ENCODE measurements around the gene FAF1.

The FAF1 gene

DNA sequence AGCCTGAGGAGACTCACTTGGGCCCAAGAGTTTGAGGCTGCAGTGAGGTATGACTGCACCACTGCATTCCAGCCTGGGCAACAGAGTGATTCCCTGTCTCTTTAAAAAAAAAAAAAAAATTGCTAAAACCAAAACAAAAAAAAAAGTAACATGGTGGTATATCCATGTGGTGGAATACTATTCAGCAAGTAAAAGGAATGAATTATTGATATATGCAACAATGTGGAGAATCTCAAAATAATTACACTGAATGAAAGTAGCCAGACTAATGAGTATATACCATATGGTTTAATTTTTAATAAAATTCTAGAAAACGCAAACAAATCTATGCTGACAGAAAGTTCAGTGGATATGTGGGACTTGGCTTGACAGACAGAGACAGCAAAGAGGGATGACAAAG, 456.6 kb downstream of the FAF1 start:
- no peak overlapping the region for H4K12ac ChIP-seq (ENCODE audit: low read depth, low read length)
- H2AK5ac ChIP-seq (ENCODE audit: low read length): no peak overlapping the region
- H4K8ac ChIP-seq (ENCODE audit: low read depth, low read length): no peak overlapping the region
- no peak overlapping the region for H3K23ac ChIP-seq (ENCODE audit: low read length)
- H3K4me1 ChIP-seq (ENCODE audit: control insufficient read depth in 1 of 2, insufficient read depth in 2 of 2, low read length in 2 of 2): no peaks in the 10 kb centered on the region
- no peak overlapping the region for H2BK120ac ChIP-seq (ENCODE audit: insufficient read depth, low read length, poor library complexity)
- H2BK12ac ChIP-seq (ENCODE audit: low read length): no peak overlapping the region
- H3K4ac ChIP-seq (ENCODE audit: low read depth, low read length): no peak overlapping the region
- H3K36me3 ChIP-seq (ENCODE audit: control insufficient read depth in 1 of 2, insufficient read depth in 2 of 2, low read length in 2 of 2): no peaks in the 10 kb centered on the region
- H3K14ac ChIP-seq (ENCODE audit: low read length): no peak overlapping the region
- H4K91ac ChIP-seq (ENCODE audit: low read depth, low read length): no peak overlapping the region
- H2AFZ ChIP-seq (ENCODE audit: insufficient read depth, low read length, poor library complexity): no peak overlapping the region
- H3K4me3 ChIP-seq (ENCODE audit: low read depth, low read length): no peak overlapping the region
- no peak overlapping the region for H3K27ac ChIP-seq (ENCODE audit: low read depth, low read length)
- H3K27me3 ChIP-seq (ENCODE audit: insufficient read depth, low read length): no peaks in the 10 kb centered on the region
- H3K9ac ChIP-seq (ENCODE audit: low read length): no peak overlapping the region
- no peak overlapping the region for H2BK5ac ChIP-seq (ENCODE audit: low read depth, low read length, poor library complexity)
- H3K9me3 ChIP-seq (ENCODE audit: insufficient read depth, low read depth, low read length): no peaks in the 10 kb centered on the region
- no peaks in the 10 kb centered on the region for H3K79me2 ChIP-seq (ENCODE audit: control insufficient read depth, insufficient read depth, low read length, poor library complexity)
- DNase-seq: no peak
- H3K79me1 ChIP-seq (ENCODE audit: low read length): no peaks in the 10 kb centered on the region
- no CpG with 5 or more reads among the region's 1 CpG for WGBS (ENCODE audit: extremely low coverage, insufficient coverage, insufficient read length)
- no peak overlapping the region for H3K4me2 ChIP-seq (ENCODE audit: low read length)
- no peak overlapping the region for H3K18ac ChIP-seq (ENCODE audit: low read length)

DNA sequence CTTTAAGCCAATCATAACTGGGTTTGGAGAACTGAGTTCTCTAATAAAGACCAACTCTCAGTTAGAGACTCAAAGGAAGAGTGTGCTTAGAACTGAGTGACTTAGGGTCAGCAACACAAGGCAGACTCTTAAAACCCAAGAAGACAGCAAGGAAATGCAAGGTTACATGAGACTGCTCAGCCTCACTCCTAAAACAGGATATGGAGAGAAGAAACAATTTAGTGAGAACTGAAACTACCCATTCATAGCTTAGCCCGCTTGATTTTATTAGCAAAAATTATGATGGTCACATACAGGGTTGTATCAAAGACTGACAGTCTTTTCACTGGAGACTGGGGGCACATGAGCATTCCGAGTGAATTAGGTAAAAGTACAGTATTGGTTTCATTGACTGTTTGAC, 457.9 kb downstream of the FAF1 start:
- Histone ChIP-seq H2AK5ac (ENCODE audit: low read length) (no peak overlapping the region), H3K9me3 (ENCODE audit: insufficient read depth, low read depth, low read length) (no peaks in the 10 kb centered on the region), H4K12ac (ENCODE audit: low read depth, low read length) (no peak overlapping the region), H3K36me3 (ENCODE audit: control insufficient read depth in 1 of 2, insufficient read depth in 2 of 2, low read length in 2 of 2) (no peaks in the 10 kb centered on the region), H3K4ac (ENCODE audit: low read depth, low read length) (no peak overlapping the region), H2BK5ac (ENCODE audit: low read depth, low read length, poor library complexity) (no peak overlapping the region), H3K27ac (ENCODE audit: low read depth, low read length) (no peak overlapping the region), H3K4me3 (ENCODE audit: low read depth, low read length) (no peak overlapping the region), H3K27me3 (ENCODE audit: insufficient read depth, low read length) (no peaks in the 10 kb centered on the region), H3K79me1 (ENCODE audit: low read length) (no peaks in the 10 kb centered on the region), H4K91ac (ENCODE audit: low read depth, low read length) (no peak overlapping the region), H2BK120ac (ENCODE audit: insufficient read depth, low read length, poor library complexity) (no peak overlapping the region), H4K8ac (ENCODE audit: low read depth, low read length) (no peak overlapping the region), H3K23ac (ENCODE audit: low read length) (no peak overlapping the region), H3K79me2 (ENCODE audit: control insufficient read depth, insufficient read depth, low read length, poor library complexity) (no peaks in the 10 kb centered on the region), H3K14ac (ENCODE audit: low read length) (no peak overlapping the region), H3K4me2 (ENCODE audit: low read length) (no peak overlapping the region), H3K18ac (ENCODE audit: low read length) (no peak overlapping the region), H3K9ac (ENCODE audit: low read length) (no peak overlapping the region), H2AFZ (ENCODE audit: insufficient read depth, low read length, poor library complexity) (no peak overlapping the region), H2BK12ac (ENCODE audit: low read length) (no peak overlapping the region), H3K4me1 (ENCODE audit: control insufficient read depth in 1 of 2, insufficient read depth in 2 of 2, low read length in 2 of 2) (no peaks in the 10 kb centered on the region)
- no CpG with 5 or more reads among the region's 2 CpGs for WGBS (ENCODE audit: extremely low coverage, insufficient coverage, insufficient read length)
- DNase-seq: no peak

DNA sequence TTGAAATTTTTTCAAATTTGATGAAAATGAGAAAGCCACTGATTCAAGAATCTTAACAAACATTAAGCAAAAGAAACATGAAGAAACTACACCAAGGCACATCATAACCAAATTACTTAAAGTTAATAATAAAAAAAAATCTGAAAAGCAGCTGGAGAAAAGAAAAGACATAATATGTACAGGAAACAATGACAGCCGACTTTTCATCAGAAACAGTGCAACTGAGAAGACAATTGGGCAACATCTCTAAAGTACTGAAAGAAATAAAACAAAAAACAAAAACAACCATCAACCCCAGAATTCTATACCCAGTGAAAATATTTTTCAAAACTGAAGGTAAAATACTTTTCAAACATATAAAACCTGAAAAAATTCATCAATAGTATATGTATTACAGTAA, 463.1 kb downstream of the FAF1 start:
- no peak overlapping the region for H4K12ac ChIP-seq (ENCODE audit: low read depth, low read length)
- H3K4me3 ChIP-seq (ENCODE audit: low read depth, low read length): no peak overlapping the region
- no peaks in the 10 kb centered on the region for H3K4me1 ChIP-seq (ENCODE audit: control insufficient read depth in 1 of 2, insufficient read depth in 2 of 2, low read length in 2 of 2)
- no peaks in the 10 kb centered on the region for H3K36me3 ChIP-seq (ENCODE audit: control insufficient read depth in 1 of 2, insufficient read depth in 2 of 2, low read length in 2 of 2)
- H3K18ac ChIP-seq (ENCODE audit: low read length): no peak overlapping the region
- H3K9me3 ChIP-seq (ENCODE audit: insufficient read depth, low read depth, low read length): peaks cover 3% of the 10 kb centered on the region
- H3K14ac ChIP-seq (ENCODE audit: low read length): no peak overlapping the region
- no peak for DNase-seq
- H3K27me3 ChIP-seq (ENCODE audit: insufficient read depth, low read length): no peaks in the 10 kb centered on the region
- no peaks in the 10 kb centered on the region for H3K79me1 ChIP-seq (ENCODE audit: low read length)
- H3K79me2 ChIP-seq (ENCODE audit: control insufficient read depth, insufficient read depth, low read length, poor library complexity): no peaks in the 10 kb centered on the region
- no peak overlapping the region for H3K27ac ChIP-seq (ENCODE audit: low read depth, low read length)
- H4K8ac ChIP-seq (ENCODE audit: low read depth, low read length): no peak overlapping the region
- H2BK120ac ChIP-seq (ENCODE audit: insufficient read depth, low read length, poor library complexity): no peak overlapping the region
- no peak overlapping the region for H2BK5ac ChIP-seq (ENCODE audit: low read depth, low read length, poor library complexity)
- H3K4me2 ChIP-seq (ENCODE audit: low read length): no peak overlapping the region
- H3K4ac ChIP-seq (ENCODE audit: low read depth, low read length): no peak overlapping the region
- WGBS (ENCODE audit: extremely low coverage, insufficient coverage, insufficient read length): no CpG with 5 or more reads among the region's 1 CpG
- no peak overlapping the region for H4K91ac ChIP-seq (ENCODE audit: low read depth, low read length)
- no peak overlapping the region for H2AK5ac ChIP-seq (ENCODE audit: low read length)
- no peak overlapping the region for H2BK12ac ChIP-seq (ENCODE audit: low read length)
- no peak overlapping the region for H2AFZ ChIP-seq (ENCODE audit: insufficient read depth, low read length, poor library complexity)
- H3K23ac ChIP-seq (ENCODE audit: low read length): no peak overlapping the region
- H3K9ac ChIP-seq (ENCODE audit: low read length): no peak overlapping the region

DNA sequence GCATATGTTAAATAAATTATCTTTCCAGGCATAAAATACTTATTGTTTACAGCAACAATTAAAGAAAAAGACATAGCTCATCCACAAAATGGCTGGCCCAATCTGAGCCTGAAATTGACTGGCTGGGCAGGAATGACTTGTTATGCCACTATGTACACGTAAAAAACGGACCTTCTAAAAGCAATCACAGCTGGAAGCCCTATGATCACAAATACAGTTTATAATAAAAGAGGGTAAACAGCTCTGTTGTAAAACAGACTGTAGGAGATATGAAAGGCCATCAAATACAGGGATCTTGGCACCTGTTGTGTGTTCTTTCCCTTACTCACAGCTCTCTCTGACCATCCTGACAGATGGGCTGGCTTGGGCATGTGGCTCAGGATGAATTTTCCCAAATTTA, 466.4 kb downstream of the FAF1 start:
- no peak overlapping the region for H3K18ac ChIP-seq (ENCODE audit: low read length)
- no peak overlapping the region for H2BK5ac ChIP-seq (ENCODE audit: low read depth, low read length, poor library complexity)
- H2AFZ ChIP-seq (ENCODE audit: insufficient read depth, low read length, poor library complexity): no peak overlapping the region
- no peaks in the 10 kb centered on the region for H3K27me3 ChIP-seq (ENCODE audit: insufficient read depth, low read length)
- no peak overlapping the region for H3K4me3 ChIP-seq (ENCODE audit: low read depth, low read length)
- H3K79me2 ChIP-seq (ENCODE audit: control insufficient read depth, insufficient read depth, low read length, poor library complexity): no peaks in the 10 kb centered on the region
- peaks cover 3% of the 10 kb centered on the region for H3K9me3 ChIP-seq (ENCODE audit: insufficient read depth, low read depth, low read length)
- H2AK5ac ChIP-seq (ENCODE audit: low read length): no peak overlapping the region
- no peak overlapping the region for H4K91ac ChIP-seq (ENCODE audit: low read depth, low read length)
- no peak overlapping the region for H3K23ac ChIP-seq (ENCODE audit: low read length)
- no peak overlapping the region for H2BK120ac ChIP-seq (ENCODE audit: insufficient read depth, low read length, poor library complexity)
- no peak overlapping the region for H2BK12ac ChIP-seq (ENCODE audit: low read length)
- no peaks in the 10 kb centered on the region for H3K4me1 ChIP-seq (ENCODE audit: control insufficient read depth in 1 of 2, insufficient read depth in 2 of 2, low read length in 2 of 2)
- no peaks in the 10 kb centered on the region for H3K36me3 ChIP-seq (ENCODE audit: control insufficient read depth in 1 of 2, insufficient read depth in 2 of 2, low read length in 2 of 2)
- H3K4ac ChIP-seq (ENCODE audit: low read depth, low read length): no peak overlapping the region
- no peak overlapping the region for H3K14ac ChIP-seq (ENCODE audit: low read length)
- WGBS (ENCODE audit: extremely low coverage, insufficient coverage, insufficient read length): no CpG with 5 or more reads among the region's 2 CpGs
- H3K27ac ChIP-seq (ENCODE audit: low read depth, low read length): no peak overlapping the region
- no peak for DNase-seq
- no peak overlapping the region for H3K4me2 ChIP-seq (ENCODE audit: low read length)
- H3K79me1 ChIP-seq (ENCODE audit: low read length): no peaks in the 10 kb centered on the region
- no peak overlapping the region for H3K9ac ChIP-seq (ENCODE audit: low read length)
- H4K12ac ChIP-seq (ENCODE audit: low read depth, low read length): no peak overlapping the region
- H4K8ac ChIP-seq (ENCODE audit: low read depth, low read length): no peak overlapping the region
